MG63 (cell line): ENCODE data around the gene SGTA. TPM values are rescaled to one million over a fixed set of nuclear protein-coding genes. Genes with fewer than 3 reads are reported as not detected.

Source experiments
- DNase-seq: peaks from one replicate; pipeline ENCODE4 v3.0.0-alpha.2; 2020
- H3K27me3 ChIP-seq: fragments of 250-450 bp; sonication (Bioruptor Pico); 2 replicates; pipeline ENCODE4 v1.5.1; 2020; ENCODE audit warnings: mild to moderate bottlenecking, moderate library complexity
- H3K36me3 ChIP-seq: fragments of 250-450 bp; sonication (Bioruptor Pico); 2 replicates; pipeline ENCODE4 v1.5.1; 2020; ENCODE audit warnings: mild to moderate bottlenecking, moderate library complexity
- H3K4me3 ChIP-seq: fragments of 250-450 bp; sonication (Bioruptor Pico); 2 replicates; pipeline ENCODE4 v1.5.1; 2020; ENCODE audit warnings: mild to moderate bottlenecking, moderate library complexity
- H3K9me3 ChIP-seq: fragments of 250-450 bp; sonication (Bioruptor Pico); 2 replicates; pipeline ENCODE4 v1.5.1; 2020; ENCODE audit warnings: mild to moderate bottlenecking, moderate library complexity
- total RNA-seq: library from RNA; depleted of rRNA; stranded (reverse); fragments of >200 nt; shearing (Covaris generic); gene quantifications from 2 replicates; pipeline ENCODE4 v1.2.3, GENCODE V29; 2014; ENCODE audit warnings: low replicate concordance

The SGTA gene
- total RNA-seq, 1 experiment from 2014 or later = 87.7 TPM

GRCh38 chr19:2768365-2769132 is 14.5 kb downstream of the SGTA start:
- Histone ChIP-seq H3K36me3 (peaks cover 4% of the 10 kb centered on the region; the same call in 1 of the 2 replicates), H3K27me3 (no peaks in the 10 kb centered on the region), H3K9me3 (no peaks in the 10 kb centered on the region), H3K4me3 (no peak overlapping the region)
- DNase-seq = no peak

DNA sequence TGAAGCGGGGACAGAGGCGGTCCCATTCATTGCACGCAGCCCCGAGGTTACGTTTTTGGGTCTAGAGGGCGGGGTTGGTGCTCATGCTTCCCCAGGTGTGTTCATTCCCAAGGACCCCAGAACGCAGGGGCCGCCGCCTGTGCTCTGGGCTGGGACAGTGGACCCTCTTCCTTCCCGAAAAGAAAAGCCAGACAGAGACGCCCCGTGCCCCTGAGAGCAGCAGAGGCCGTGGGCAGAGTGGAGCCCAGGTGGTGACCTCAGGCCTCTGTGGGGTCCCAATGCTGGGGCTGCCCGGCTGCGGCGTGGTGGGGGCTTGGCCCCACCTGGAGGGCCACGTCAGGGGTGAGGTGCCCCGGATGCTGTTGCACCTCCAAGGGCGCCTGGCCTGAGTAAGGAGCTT is 15.4 kb downstream of the SGTA start:
- Histone ChIP-seq H3K9me3 (no peaks in the 10 kb centered on the region), H3K36me3 (peaks cover 4% of the 10 kb centered on the region; the same call in 1 of the 2 replicates), H3K27me3 (no peaks in the 10 kb centered on the region), H3K4me3 (no peak overlapping the region)
- DNase-seq = no peak

DNA sequence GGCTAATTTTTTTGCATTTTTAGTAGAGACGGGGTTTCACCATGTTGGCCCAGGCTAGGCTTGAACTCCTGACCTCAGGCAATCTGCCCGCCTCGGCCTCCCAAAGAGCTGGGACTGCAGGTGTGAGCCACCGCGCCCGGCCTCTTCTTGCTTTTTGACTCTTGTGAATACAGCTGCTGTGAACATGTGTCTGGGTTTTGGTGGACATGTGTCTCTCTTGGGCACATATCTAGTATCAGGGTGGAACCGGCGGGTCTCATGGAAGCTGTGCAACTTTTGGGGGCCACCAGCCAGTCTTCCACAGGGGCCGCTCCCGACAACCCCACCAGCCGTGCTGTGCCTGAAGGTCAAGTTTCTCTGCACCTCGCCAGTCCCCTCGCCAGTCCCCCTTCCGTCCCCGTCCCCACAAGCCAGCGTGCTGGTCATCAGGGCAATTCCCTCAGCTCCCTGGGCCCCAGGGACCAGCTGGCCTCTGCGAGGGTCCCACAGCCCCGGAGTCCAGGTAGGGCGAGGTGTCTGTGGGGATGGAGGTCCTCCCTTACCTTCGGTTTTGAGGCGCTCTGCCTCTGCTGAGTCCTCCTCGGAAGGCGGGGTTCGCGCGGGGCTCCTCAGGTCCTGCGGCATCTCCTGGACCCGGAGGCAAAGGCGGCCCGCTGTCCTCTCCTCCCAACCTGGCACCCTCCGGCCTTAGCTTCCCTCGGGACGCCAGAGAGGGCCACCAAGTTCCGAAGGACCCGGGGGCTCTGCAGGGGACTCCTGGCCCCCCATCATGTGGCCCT is 16.3 kb downstream of the SGTA start:
- Histone ChIP-seq H3K36me3 (peaks cover 4% of the 10 kb centered on the region; the same call in 1 of the 2 replicates), H3K9me3 (no peaks in the 10 kb centered on the region), H3K4me3 (no peak overlapping the region), H3K27me3 (no peaks in the 10 kb centered on the region)
- no peak for DNase-seq

- no peak overlapping the region for H3K4me3 ChIP-seq
- H3K9me3 ChIP-seq = no peaks in the 10 kb centered on the region
- no peak for DNase-seq
- H3K27me3 ChIP-seq = no peaks in the 10 kb centered on the region
- H3K36me3 ChIP-seq = peaks cover 4% of the 10 kb centered on the region; the same call in 1 of the 2 replicates
Observed at GRCh38 chr19:2765376-2765775, 17.7 kb downstream of the SGTA start.

- DNase-seq = no peak
- Histone ChIP-seq H3K4me3 (no peak overlapping the region), H3K9me3 (no peaks in the 10 kb centered on the region), H3K27me3 (no peaks in the 10 kb centered on the region), H3K36me3 (peaks cover 4% of the 10 kb centered on the region; the same call in 1 of the 2 replicates)
Observed at GRCh38 chr19:2764945-2765344, 18.1 kb downstream of the SGTA start.

DNA sequence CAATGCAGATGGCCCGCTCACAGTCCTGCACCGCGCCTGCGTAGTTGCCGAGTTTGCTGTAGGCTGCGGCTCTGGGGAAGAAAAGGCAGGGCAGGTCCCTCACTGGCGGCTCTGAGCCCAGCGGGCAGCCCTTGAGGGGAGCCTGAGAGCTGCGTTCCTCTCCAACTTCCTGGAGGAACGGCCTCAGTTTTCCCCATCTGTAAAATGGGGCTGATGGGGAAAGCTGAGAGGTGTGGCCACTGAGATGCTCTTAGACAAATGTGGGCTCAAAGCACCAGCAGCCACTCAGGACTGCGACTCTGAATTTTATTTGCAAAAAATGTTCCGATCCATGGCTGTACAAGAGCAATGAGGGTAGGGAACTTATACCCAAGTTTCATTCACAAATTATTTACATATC is 19.4 kb downstream of the SGTA start:
- Histone ChIP-seq H3K27me3 (no peaks in the 10 kb centered on the region), H3K4me3 (no peak overlapping the region), H3K36me3 (peaks cover 4% of the 10 kb centered on the region; the same call in 1 of the 2 replicates), H3K9me3 (no peaks in the 10 kb centered on the region)
- DNase-seq = no peak

DNA sequence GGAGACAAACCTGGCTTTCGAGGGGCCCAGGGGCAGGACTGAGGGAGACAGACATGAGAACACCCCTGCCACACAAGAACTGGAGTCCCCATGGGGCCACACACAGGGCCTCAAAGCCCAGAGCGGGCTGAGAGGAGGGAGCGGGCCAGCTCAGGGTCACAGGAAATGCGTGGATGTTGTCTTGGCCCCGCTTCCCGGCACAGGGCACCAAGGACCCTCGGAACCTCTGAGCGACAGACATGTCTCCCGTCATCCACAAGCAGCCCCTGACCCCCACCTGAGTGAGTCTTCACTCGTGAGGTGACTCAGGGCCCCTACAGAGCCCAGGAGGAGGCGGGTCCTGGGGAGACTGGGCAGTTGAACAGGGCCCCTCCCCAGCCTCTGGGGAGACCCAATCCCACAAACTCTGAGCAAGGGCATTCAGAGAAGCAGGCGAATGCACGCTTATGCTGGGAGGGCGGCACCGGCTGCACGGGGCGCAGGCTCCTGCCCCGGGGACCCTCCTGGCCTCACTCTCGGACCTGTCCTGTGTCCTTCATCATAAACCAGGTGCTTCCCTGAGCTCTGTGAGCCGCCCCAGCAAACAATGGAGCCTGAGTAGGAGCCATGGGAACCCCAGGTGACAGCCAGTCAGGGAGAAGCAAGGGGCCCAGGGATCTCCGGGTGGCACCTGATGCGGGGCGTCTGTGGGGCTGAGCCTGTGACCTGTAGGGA is 20.1 kb downstream of the SGTA start:
- Histone ChIP-seq H3K27me3 (no peaks in the 10 kb centered on the region), H3K4me3 (no peak overlapping the region), H3K36me3 (peaks cover 4% of the 10 kb centered on the region; the same call in 1 of the 2 replicates), H3K9me3 (no peaks in the 10 kb centered on the region)
- no peak for DNase-seq

DNA sequence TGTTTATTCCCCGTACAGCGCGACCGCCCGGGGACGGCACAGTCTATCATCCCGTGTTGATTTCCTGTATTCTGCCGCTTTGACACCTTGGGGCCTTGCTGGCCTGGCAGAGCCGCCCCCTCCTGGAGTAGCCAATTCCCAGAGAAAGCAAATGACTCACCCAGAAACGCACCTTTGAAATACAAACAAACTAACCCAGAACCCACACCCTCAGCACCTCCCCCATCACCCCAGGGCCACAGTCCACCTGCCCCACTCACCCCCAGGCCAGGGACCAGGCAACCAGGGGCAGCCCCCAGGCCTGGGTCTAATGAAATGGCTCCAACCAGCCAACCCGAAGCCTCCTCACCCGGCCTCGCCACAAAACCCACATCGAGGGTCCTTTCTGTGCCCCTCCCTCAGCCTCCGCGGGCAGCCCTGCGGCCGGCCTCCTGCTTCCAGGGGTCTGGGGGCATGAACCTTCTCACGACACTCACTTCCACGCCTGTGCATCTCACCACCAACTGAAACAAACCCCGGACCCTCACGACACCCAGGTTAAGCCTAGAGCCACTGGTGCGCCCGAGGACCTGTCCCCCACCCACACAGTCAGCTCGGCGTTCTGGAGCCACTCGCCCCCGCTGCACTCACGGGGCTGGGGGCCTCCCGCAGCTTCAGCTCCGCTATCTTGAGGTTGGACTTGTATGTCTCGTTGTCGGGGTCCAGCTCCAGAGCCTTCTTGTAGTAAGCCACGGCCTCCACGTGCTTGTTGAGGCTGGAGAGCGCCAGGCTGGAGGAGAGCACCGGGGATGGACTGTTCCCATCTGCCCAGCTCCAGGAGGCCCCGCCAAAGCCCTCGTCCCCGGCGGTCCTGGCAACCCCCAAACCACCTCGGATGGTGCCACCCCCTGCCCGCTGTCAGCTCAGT is 20.9 kb downstream of the SGTA start:
- Histone ChIP-seq H3K36me3 (peaks cover 4% of the 10 kb centered on the region; the same call in 1 of the 2 replicates), H3K4me3 (no peak overlapping the region), H3K27me3 (no peaks in the 10 kb centered on the region)

GRCh38 chr19:2761309-2761677 is 21.8 kb downstream of the SGTA start:
- Histone ChIP-seq H3K9me3 (no peaks in the 10 kb centered on the region), H3K27me3 (no peaks in the 10 kb centered on the region), H3K36me3 (peaks cover 4% of the 10 kb centered on the region; the same call in 1 of the 2 replicates), H3K4me3 (no peak overlapping the region)
- no peak for DNase-seq

More for the DNA sequence above, 20.9 kb downstream of the SGTA start:
- no peak for DNase-seq
- no peaks in the 10 kb centered on the region for H3K9me3 ChIP-seq

DNA sequence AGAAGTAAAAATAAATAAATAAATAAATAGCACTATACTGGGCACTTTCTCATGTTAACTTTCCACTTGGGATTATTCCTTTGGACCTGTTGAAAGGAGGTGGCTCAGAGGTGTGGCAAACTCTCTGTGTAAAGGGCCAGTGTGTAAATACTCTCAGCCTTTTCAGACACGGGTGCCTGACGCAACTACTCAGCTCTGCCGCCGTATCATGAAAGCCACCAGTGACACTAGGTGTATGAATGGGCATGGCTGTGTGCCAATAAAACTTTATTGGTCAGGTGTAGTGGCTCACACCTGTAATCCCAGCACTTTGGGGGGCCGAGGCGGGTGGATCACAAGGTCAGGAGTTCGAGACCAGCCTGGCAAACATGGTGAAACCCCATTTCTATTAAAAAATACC is 23.1 kb downstream of the SGTA start:
- no peak for DNase-seq
- Histone ChIP-seq H3K4me3 (no peak overlapping the region), H3K36me3 (no peaks in the 10 kb centered on the region; the same call in 1 of the 2 replicates), H3K9me3 (no peaks in the 10 kb centered on the region), H3K27me3 (no peaks in the 10 kb centered on the region)

DNA sequence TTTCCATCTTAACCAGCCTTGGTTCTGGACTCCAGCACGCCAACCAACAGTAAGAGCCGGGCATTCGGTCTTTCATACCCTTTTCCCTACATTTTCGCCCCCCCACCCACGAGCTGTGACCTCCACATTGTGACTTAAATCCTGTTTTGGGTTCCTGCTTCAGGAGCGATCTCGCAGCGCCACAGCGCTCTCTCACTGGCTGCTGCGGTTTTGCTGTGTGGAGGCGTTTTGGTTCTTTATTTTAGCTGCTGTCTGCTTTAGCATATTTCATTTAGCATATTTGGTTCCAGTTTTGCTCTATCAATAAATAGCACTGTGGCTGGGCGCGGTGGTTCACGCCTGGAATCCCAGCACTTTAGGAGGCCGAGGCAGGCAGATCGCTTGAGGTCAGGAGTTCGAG is 23.7 kb downstream of the SGTA start:
- H3K9me3 ChIP-seq = no peaks in the 10 kb centered on the region
- H3K27me3 ChIP-seq = no peaks in the 10 kb centered on the region
- H3K4me3 ChIP-seq = no peak overlapping the region
- DNase-seq = no peak
- H3K36me3 ChIP-seq = no peaks in the 10 kb centered on the region; the same call in 1 of the 2 replicates

DNA sequence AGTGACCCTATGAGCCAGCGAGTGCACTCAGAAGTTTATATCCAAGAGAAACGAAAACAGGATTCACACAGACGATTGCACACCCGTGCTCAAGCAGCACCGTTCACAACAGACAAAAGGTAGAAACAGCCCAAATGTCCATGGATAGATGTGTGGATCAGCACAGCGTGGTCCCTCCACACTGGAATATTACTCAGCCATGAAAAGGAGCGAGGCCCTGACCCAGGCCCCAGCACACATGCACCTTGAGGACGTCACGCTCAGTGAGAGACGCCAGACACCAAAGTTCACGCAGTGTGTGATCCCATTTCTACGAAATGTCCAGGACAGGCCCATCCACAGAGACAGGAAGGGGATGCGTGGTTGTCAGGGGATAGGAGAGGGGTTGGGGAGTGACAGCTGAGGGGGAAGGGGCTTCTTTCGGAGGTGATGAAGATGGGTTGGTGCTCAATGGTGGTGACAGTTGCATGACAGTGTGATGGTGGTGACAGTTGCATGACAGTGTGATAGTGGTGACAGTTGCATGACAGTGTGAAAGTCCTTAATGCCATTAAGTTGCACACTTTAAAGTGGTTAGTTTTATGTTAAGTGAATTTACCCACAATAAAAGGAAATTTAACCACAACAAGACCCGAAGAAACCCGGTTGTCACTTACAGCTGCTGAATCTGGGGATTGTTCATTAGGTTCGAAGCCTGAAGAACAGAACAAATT is 24.3 kb downstream of the SGTA start:
- no peak overlapping the region for H3K4me3 ChIP-seq
- DNase-seq = no peak
- H3K27me3 ChIP-seq = no peaks in the 10 kb centered on the region
- H3K9me3 ChIP-seq = no peaks in the 10 kb centered on the region
- H3K36me3 ChIP-seq = no peaks in the 10 kb centered on the region; the same call in 1 of the 2 replicates

DNA sequence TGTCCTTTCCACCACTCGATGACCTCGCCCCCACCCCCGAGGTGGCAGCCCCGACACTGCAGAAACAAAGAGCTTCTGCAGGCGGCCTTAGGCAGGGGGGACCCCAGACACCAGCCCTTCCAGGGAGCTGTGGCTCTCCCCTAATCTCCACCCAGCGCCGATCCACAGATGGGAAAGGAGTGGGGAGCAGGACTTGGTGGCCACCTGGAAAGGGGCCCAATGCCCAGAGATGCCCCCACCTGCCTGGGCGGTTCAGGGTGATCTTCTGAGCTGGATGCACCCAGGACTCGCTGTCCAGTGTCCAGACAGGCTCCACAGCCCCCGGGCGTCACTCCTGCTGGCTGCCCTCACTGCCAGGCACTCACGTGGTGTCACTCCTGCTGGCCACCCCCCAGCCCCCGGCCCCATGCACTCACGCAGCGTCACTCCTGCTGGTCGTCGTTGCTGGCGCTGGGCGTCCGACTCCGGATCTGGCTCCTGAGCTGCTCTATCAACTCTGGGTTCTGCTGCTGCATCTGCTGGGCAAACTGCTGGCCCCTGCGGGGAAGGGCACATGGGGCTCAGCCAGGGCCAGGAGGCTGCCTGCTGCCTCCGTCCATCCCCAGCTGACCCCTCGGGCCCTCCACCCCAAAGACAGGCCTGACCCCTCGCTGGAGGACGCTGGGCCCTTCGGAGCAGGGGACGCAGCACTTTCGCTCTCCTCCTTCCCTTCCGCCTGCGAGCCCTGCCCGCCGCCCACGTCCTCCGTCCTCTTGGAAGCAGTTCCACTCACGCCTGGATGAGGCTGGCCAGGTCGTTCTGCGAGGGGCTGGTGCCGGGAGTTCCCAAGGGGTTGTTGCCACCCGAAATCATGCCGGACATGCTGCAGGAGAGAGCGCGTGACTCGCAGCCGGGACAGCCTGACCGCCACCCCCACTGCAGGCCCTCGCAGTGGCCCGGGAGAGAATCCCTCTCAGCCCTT is 25.9 kb downstream of the SGTA start:
- H3K4me3 ChIP-seq = no peak overlapping the region
- no peak for DNase-seq
- no peaks in the 10 kb centered on the region; the same call in 1 of the 2 replicates for H3K36me3 ChIP-seq
- H3K9me3 ChIP-seq = no peaks in the 10 kb centered on the region
- H3K27me3 ChIP-seq = no peaks in the 10 kb centered on the region

- H3K9me3 ChIP-seq = no peaks in the 10 kb centered on the region
- no peaks in the 10 kb centered on the region; the same call in 1 of the 2 replicates for H3K36me3 ChIP-seq
- no peaks in the 10 kb centered on the region for H3K27me3 ChIP-seq
- no peak overlapping the region for H3K4me3 ChIP-seq
- no peak for DNase-seq
Observed at GRCh38 chr19:2756477-2756876, 26.6 kb downstream of the SGTA start.
